Keratinocyte (primary cell): ENCODE measurements around the gene CLEC16A. TPM values are rescaled to one million over a fixed set of nuclear protein-coding genes. Genes with fewer than 3 reads are reported as not detected.

Experiments used
- DNase-seq: peaks from one replicate; pipeline ENCODE4 v3.0.0-alpha.2; 2011; ENCODE audit warnings: low read depth, missing footprints, low spot score
- FAIRE-seq: peaks from 2 replicates; lab custom pipeline; 2011; peaks lifted over from hg19 to GRCh38; lab: Jason Lieb, UNC
- H2AFZ ChIP-seq: 2 replicates; pipeline ENCODE4 v1.6.0; 2012; ENCODE audit warnings: low read length, control low read depth, inconsistent platforms; ENCODE audit not compliant: control insufficient read depth
- H3K27ac ChIP-seq: 2 replicates; pipeline ENCODE4 v1.5.1; 2011; ENCODE audit warnings: low read length; ENCODE audit not compliant: control insufficient read depth, insufficient read depth
- H3K27me3 ChIP-seq: 3 replicates; pipeline ENCODE4 v1.6.0; 2011; ENCODE audit warnings: low read length; ENCODE audit not compliant: control insufficient read depth, insufficient read depth; ENCODE audit errors: extremely low read depth
- H3K36me3 ChIP-seq, 2 experiments: 2 replicates in 1 of 2; 3 replicates in 1 of 2; pipeline ENCODE4 v1.5.1; 2011; ENCODE audit warnings: low read length in 2 of 2, mild to moderate bottlenecking in 1 of 2; ENCODE audit not compliant: control insufficient read depth in 2 of 2, insufficient read depth in 2 of 2; ENCODE audit errors: extremely low read depth in 1 of 2
- H3K4me1 ChIP-seq: 3 replicates; pipeline ENCODE4 v1.5.1; 2011; ENCODE audit warnings: low read length; ENCODE audit not compliant: control insufficient read depth, insufficient read depth; ENCODE audit errors: extremely low read depth
- H3K4me2 ChIP-seq: 3 replicates; pipeline ENCODE4 v1.6.0; 2011; ENCODE audit warnings: low read depth, low read length; ENCODE audit not compliant: control insufficient read depth, insufficient read depth; ENCODE audit errors: extremely low read depth
- H3K4me3 ChIP-seq, 3 experiments: fragments of 200-600 bp in 1 of 3; sonication (generic) in 1 of 3; 2 replicates in 2 of 3; 3 replicates in 1 of 3; pipeline ENCODE4 v1.5.1; 2011 to 2016; ENCODE audit warnings: low read length in 3 of 3, mild to moderate bottlenecking in 3 of 3, control low read depth in 2 of 3, inconsistent platforms in 1 of 3, low read depth in 1 of 3, mixed read lengths in 1 of 3, mixed run types in 1 of 3, moderate library complexity in 1 of 3; ENCODE audit not compliant: control insufficient read depth in 2 of 3, insufficient read depth in 2 of 3; ENCODE audit errors: extremely low read depth in 1 of 3
- H3K79me2 ChIP-seq: 2 replicates; pipeline ENCODE4 v1.6.0; 2012; ENCODE audit warnings: low read length; ENCODE audit not compliant: control insufficient read depth, insufficient read depth
- H3K9ac ChIP-seq: 3 replicates; pipeline ENCODE4 v1.6.0; 2011; ENCODE audit warnings: low read length; ENCODE audit not compliant: control insufficient read depth, insufficient read depth; ENCODE audit errors: extremely low read depth
- H3K9me1 ChIP-seq: 3 replicates; pipeline ENCODE4 v1.6.0; 2011; ENCODE audit warnings: low read length; ENCODE audit not compliant: control insufficient read depth, insufficient read depth; ENCODE audit errors: extremely low read depth
- H3K9me3 ChIP-seq: 2 replicates; pipeline ENCODE4 v1.5.1; 2012; ENCODE audit warnings: low read depth, low read length; ENCODE audit not compliant: control insufficient read depth
- H4K20me1 ChIP-seq: 3 replicates; pipeline ENCODE4 v1.6.0; 2011; ENCODE audit warnings: low read length; ENCODE audit not compliant: control insufficient read depth, insufficient read depth; ENCODE audit errors: extremely low read depth
- EZH2 ChIP-seq: IDR thresholded peaks from one replicate; pipeline ENCODE4 v1.6.1; 2012; ENCODE audit warnings: inconsistent platforms, mild to moderate bottlenecking, low read length, moderate library complexity
- dilution Hi-C: fragments of 300-500 bp; cut with MboI; formaldehyde crosslinking; loops from one replicate; pipeline ENCODE4 v1.7.0; 2020; ENCODE audit warnings: low sequenced_read_pairs; ENCODE audit not compliant: extremely low pct_ligation_motif_present
- polyA plus RNA-seq, 5 experiments: library from polyadenylated mRNA; depleted of rRNA in 3 of 5; stranded (reverse) in 3 of 5; stranded (forward) in 1 of 5; unstranded in 1 of 5; fragments of >200 nt; gene quantifications; 1 replicate in 1 of 5; 2 replicates in 3 of 5; 3 replicates in 1 of 5; pipeline versions ENCODE4 v1.2.1 to v1.2.3, GENCODE V29; 2011 to 2012; ENCODE audit warnings: missing spikeins in 2 of 5, low read depth in 1 of 5, low replicate concordance in 1 of 5
- TF ChIP-seq, protein P1 (sequence below), 3 experiments: IDR thresholded peaks in 1 of 3; conservative IDR thresholded peaks in 1 of 3; optimal IDR thresholded peaks in 1 of 3; 2 replicates in 2 of 3; 3 replicates in 1 of 3; pipeline versions ENCODE3 to v1.5.1; 2011; ENCODE audit warnings: low read length in 3 of 3, mild to moderate bottlenecking in 3 of 3, moderate library complexity in 2 of 3, control low read depth in 1 of 3, inconsistent platforms in 1 of 3; ENCODE audit not compliant: insufficient read depth in 2 of 3; ENCODE audit errors: extremely low read depth in 1 of 3

Gene CLEC16A
- polyA plus RNA-seq, 1 donor (not counting 4 experiments of a cell fraction or from before 2014, with no cell fraction given), result 9.5 TPM

DNA sequence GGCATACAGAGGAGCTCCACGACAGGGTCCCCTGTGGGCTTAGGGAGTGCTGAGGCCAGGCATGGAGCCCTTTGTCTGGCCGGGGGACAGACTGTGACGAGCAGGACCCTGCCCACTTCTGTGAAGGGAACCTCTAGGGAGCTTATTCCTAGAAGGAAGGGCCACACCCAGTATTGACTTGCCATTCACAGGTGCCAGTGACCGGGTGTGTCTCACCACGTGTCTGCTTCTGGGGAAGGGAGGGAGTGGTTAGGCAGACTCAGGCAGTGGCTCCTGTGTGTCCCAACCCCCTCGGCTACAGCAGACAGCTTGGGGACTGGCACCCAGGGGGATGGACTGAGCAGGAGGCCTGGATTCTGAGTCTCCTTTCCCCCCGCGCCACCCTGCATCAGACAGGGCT lies 254.5 kb downstream of the CLEC16A start:
- peak overlapping the region in 1 of 3 experiments; percentile 1 for H3K4me3 ChIP-seq
- FAIRE-seq, result peak; percentile 51
- H3K27ac ChIP-seq, result no peak overlapping the region

DNA sequence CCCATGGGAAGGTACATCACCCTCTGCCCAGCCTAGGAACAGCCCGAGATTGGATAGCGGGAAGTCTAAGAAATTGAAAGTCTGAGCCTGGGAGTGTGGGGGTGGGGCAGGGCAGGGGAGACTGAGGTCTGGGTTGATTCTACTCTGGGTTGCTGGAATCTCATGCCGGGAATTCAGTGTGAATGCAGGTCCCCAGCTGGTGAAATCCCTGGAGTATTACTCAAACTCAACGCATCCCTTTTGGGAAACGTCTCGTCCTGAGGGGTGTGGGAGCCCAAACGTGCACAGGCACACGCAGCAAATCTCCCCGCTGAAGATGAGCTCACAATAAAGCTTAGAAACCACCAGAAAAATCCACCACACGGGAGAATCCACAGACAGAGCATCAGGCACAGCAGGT lies 256.2 kb downstream of the CLEC16A start:
- H3K4me2 ChIP-seq, result peak overlapping the region; percentile 46

More for the DNA sequence above, 254.5 kb downstream of the CLEC16A start:
- Histone ChIP-seq H3K79me2 (no peaks in the 10 kb centered on the region), H3K27me3 (no peaks in the 10 kb centered on the region), H3K9ac (no peak overlapping the region), H3K9me3 (no peaks in the 10 kb centered on the region), H3K4me2 (peak overlapping the region; percentile 46), H3K4me1 (peaks cover 41% of the 10 kb centered on the region), H3K36me3 (no peaks in the 10 kb centered on the region), H3K9me1 (no peaks in the 10 kb centered on the region), H2AFZ (peak overlapping the region; percentile 60), H4K20me1 (no peaks in the 10 kb centered on the region)
- TF ChIP-seq, protein P1, sequence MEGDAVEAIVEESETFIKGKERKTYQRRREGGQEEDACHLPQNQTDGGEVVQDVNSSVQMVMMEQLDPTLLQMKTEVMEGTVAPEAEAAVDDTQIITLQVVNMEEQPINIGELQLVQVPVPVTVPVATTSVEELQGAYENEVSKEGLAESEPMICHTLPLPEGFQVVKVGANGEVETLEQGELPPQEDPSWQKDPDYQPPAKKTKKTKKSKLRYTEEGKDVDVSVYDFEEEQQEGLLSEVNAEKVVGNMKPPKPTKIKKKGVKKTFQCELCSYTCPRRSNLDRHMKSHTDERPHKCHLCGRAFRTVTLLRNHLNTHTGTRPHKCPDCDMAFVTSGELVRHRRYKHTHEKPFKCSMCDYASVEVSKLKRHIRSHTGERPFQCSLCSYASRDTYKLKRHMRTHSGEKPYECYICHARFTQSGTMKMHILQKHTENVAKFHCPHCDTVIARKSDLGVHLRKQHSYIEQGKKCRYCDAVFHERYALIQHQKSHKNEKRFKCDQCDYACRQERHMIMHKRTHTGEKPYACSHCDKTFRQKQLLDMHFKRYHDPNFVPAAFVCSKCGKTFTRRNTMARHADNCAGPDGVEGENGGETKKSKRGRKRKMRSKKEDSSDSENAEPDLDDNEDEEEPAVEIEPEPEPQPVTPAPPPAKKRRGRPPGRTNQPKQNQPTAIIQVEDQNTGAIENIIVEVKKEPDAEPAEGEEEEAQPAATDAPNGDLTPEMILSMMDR (optimal IDR thresholded peaks at IDR 0.05 in 1 of 3, IDR thresholded peaks at IDR 0.05 in 1 of 3, conservative IDR thresholded peaks at IDR 0.05 in 1 of 3; ENCODE audit: extremely low read depth in 1 of 3, insufficient read depth in 2 of 3, low read length in 3 of 3), result no peak
- no peak for TF ChIP-seq EZH2
- dilution Hi-C loops, result no loop called here
- DNase-seq, result no peak

More for the DNA sequence above, 256.2 kb downstream of the CLEC16A start:
- dilution Hi-C loops, result loop anchor here (10.0 kb wide), 1 partner anchor 154 kb away; no protein-coding TSS in a partner anchor
- FAIRE-seq (no peak), DNase-seq (no peak)
- Histone ChIP-seq H3K9me3 (no peaks in the 10 kb centered on the region), H3K27ac (peak overlapping the region; percentile 98), H3K36me3 (no peaks in the 10 kb centered on the region), H3K4me3 (no peak overlapping the region), H3K4me1 (peaks cover 41% of the 10 kb centered on the region), H2AFZ (peak overlapping the region; percentile 3), H3K27me3 (no peaks in the 10 kb centered on the region), H3K9me1 (no peaks in the 10 kb centered on the region), H3K9ac (peak overlapping the region; percentile 88), H4K20me1 (no peaks in the 10 kb centered on the region), H3K79me2 (no peaks in the 10 kb centered on the region)
- TF ChIP-seq, protein P1 (optimal IDR thresholded peaks at IDR 0.05 in 1 of 3, IDR thresholded peaks at IDR 0.05 in 1 of 3, conservative IDR thresholded peaks at IDR 0.05 in 1 of 3; ENCODE audit: extremely low read depth in 1 of 3, insufficient read depth in 2 of 3, low read length in 3 of 3), result no peak
